Body of pancreas (tissue), 4 donors: ENCODE data around the gene VPS50. TPM values are rescaled to one million over a fixed set of nuclear protein-coding genes. Genes with fewer than 3 reads are reported as not detected.
"Not testable (repeated sequence)": the region's sequence is repeated elsewhere in the genome, so short reads cannot be mapped to it uniquely, and the experiment has no call there.

ENCODE experiments used
- ATAC-seq: fragments of 150-250 bp; one replicate; pipeline ENCODE4 v1.9.1; 2016
- DNase-seq, 4 donors: peaks; one replicate each; pipeline ENCODE4 v3.0.0-alpha.2; 2019
- H3K27ac ChIP-seq, 4 donors: fragments of 200-600 bp; sonication (generic); 1 replicate in 3 of 4; 2 replicates in 1 of 4; pipeline versions ENCODE4 v1.5.1 to v1.6.1; 2016 to 2019; ENCODE audit warnings: mild to moderate bottlenecking in 1 of 4, mixed read lengths in 1 of 4, moderate library complexity in 1 of 4
- H3K27me3 ChIP-seq, 2 donors: fragments of 200-600 bp; sonication (generic); one replicate each; pipeline ENCODE4 v1.6.0; 2016; ENCODE audit warnings: mild to moderate bottlenecking in 1 of 2
- H3K36me3 ChIP-seq, 2 donors: fragments of 200-600 bp; sonication (generic); replicated peaks in 1 of 2; 2 replicates each; pipeline ENCODE4 v1.5.1; 2016; ENCODE audit warnings: low read depth in 2 of 2; ENCODE audit not compliant: insufficient read depth in 1 of 2
- H3K4me1 ChIP-seq: fragments of 200-600 bp; sonication (generic); one replicate; pipeline ENCODE4 v1.6.0; 2016
- H3K4me3 ChIP-seq, 2 donors: fragments of 200-600 bp; sonication (generic); 1 replicate in 1 of 2; 2 replicates in 1 of 2; pipeline ENCODE4 v1.5.1; 2016 to 2019
- H3K9me3 ChIP-seq, 3 donors: fragments of 200-600 bp; sonication (generic); 1 replicate in 2 of 3; 2 replicates in 1 of 3; pipeline ENCODE4 v1.5.1; 2016
- POLR2A ChIP-seq, 3 donors: fragments of 450-650 bp; IDR thresholded peaks; one replicate each; pipeline ENCODE4 v1.6.1; 2016; ENCODE audit warnings: antibody characterized with exemption in 3 of 3, mild to moderate bottlenecking in 2 of 3
- WGBS, 2 donors: methylation state at CpG; one replicate each; pipeline ENCODE4 v1.1.5; 2017; 5-methylcytosine and 5-hydroxymethylcytosine counted together
- intact Hi-C: fragments of 100-400 bp; cut with DNase I; formaldehyde crosslinking; loops from one replicate; pipeline ENCODE4 v1.15.1; 2023
- total RNA-seq, 2 donors: library from RNA; depleted of rRNA; stranded (reverse); fragments of >200 nt; gene quantifications; one replicate each; pipeline ENCODE4 v1.1.0, GENCODE V29; 2016
- TF ChIP-seq, protein P1 (sequence below), 7 experiments: fragments of 450-650 bp in 4 of 7; fragments of 200-600 bp in 3 of 7; sonication (generic) in 3 of 7; IDR thresholded peaks; one replicate each; pipeline ENCODE4 v1.5.1; 2016 to 2019; ENCODE audit warnings: antibody characterized with exemption in 7 of 7

The VPS50 gene
- total RNA-seq, 2 donors from 2014 or later, result 9.6 to 28.3 TPM

DNA sequence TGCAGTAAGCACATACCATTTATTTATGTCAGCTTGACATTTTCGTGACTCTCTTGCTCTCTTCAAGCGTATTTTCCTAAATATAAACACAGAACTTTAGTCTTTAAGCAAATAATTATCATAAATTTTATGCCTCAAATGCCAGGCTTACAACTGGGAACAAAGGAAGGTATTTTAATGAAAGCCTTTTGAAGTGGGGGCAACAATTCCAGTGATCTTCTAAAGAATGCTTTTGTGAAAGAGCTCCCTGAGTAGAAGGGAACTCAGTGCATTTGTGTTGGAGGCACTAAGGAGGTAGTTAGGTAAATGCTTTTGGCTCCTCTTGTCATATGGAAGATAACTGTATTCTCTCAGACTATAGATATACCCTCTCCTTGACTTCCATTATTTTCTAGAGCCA, 104.9 kb downstream of the VPS50 start:
- ATAC-seq (no peak), DNase-seq (no peak)
- Histone ChIP-seq H3K27ac (no peak overlapping the region), H3K36me3 (peaks cover 0 to 5% of the 10 kb centered on the region in 2 donors), H3K4me3 (no peak overlapping the region), H3K27me3 (no peaks in the 10 kb centered on the region), H3K9me3 (no peaks in the 10 kb centered on the region), H3K4me1 (no peaks in the 10 kb centered on the region)
- 97% methylated on average over 2 of the region's 2 CpGs for WGBS, 2 donors
- intact Hi-C loops, result no loop called here
- TF ChIP-seq, protein P1, sequence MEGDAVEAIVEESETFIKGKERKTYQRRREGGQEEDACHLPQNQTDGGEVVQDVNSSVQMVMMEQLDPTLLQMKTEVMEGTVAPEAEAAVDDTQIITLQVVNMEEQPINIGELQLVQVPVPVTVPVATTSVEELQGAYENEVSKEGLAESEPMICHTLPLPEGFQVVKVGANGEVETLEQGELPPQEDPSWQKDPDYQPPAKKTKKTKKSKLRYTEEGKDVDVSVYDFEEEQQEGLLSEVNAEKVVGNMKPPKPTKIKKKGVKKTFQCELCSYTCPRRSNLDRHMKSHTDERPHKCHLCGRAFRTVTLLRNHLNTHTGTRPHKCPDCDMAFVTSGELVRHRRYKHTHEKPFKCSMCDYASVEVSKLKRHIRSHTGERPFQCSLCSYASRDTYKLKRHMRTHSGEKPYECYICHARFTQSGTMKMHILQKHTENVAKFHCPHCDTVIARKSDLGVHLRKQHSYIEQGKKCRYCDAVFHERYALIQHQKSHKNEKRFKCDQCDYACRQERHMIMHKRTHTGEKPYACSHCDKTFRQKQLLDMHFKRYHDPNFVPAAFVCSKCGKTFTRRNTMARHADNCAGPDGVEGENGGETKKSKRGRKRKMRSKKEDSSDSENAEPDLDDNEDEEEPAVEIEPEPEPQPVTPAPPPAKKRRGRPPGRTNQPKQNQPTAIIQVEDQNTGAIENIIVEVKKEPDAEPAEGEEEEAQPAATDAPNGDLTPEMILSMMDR (IDR thresholded peaks at IDR 0.05), result no peak
- TF ChIP-seq POLR2A (IDR thresholded peaks at IDR 0.05), result no peak

DNA sequence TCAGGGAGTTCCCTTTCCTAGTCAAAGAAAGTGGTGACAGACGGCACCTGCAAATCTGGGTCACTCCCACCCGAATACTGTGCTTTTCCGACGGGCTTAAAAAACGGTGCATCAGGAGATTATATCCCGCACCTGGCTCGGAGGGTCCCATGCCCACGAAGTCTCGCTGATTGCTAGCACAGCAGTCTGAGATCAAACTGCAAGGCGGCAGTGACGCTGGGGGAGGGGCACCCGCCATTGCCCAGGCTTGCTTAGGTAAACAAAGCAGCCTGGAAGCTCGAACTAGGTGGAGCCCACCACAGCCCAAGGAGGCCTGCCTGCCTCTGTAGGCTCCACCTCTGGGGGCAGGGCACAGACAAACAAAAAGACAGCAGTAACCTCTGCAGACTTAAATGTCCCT, 110.0 kb downstream of the VPS50 start:
- 94 to 95% methylated on average over 7 to 13 of the region's 13 CpGs for WGBS, 2 donors
- ATAC-seq, H3K27me3 ChIP-seq, intact Hi-C loops, H3K4me1 ChIP-seq, DNase-seq, H3K36me3 ChIP-seq, H3K9me3 ChIP-seq, H3K27ac ChIP-seq, H3K4me3 ChIP-seq: not testable (repeated sequence)

DNA sequence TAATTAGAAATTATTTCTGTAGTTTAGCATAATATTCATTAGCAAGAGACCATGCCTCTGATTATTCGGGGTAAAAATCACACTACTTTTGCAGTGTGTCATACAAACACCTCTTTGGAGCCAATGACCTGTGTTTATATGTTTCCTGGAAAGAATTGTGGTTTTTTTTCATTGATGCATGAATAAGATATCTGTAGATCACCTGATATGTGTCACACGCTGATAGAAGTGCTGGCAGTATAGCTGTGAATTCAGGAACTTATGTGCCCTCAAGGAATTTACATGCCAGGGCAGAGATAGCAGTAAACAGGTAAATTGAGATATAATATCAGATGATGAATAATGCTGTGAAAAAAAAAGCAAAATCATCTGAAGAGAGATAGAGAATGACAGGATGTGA, 118.2 kb downstream of the VPS50 start:
- 92 to 93% methylated on average over 2 of the region's 2 CpGs for WGBS, 2 donors
- no peak for ATAC-seq

DNA sequence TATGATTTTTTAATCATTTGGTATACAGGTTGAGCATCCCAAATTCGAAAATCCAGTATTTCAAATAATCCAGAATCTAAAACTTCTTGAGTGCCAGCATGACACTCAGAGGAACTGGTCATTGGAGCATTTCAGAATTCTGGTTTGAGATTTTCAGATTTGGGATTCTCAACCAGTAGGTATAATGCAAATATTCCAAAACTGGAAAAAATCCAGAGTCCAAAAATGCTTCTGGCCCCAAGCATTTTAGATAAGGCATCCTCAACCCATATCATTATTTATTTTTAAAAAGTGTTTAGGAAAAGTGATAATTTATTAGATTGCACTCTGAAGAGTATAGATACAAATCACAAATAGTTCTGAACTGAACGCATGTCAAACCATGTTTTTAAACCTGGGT, 120.7 kb downstream of the VPS50 start:
- TF ChIP-seq, protein P1 (IDR thresholded peaks at IDR 0.05), result no peak
- TF ChIP-seq POLR2A (IDR thresholded peaks at IDR 0.05), result no peak
- Histone ChIP-seq H3K36me3 (no peaks in the 10 kb centered on the region), H3K27me3 (no peaks in the 10 kb centered on the region), H3K9me3 (no peaks in the 10 kb centered on the region), H3K4me3 (no peak overlapping the region), H3K27ac (no peak overlapping the region), H3K4me1 (no peaks in the 10 kb centered on the region)
- no peak for ATAC-seq
- DNase-seq, result no peak
- intact Hi-C loops, result no loop called here
- 83 to 87% methylated on average over 2 of the region's 2 CpGs for WGBS, 2 donors

More for the DNA sequence above, 118.2 kb downstream of the VPS50 start:
- no peaks in the 10 kb centered on the region for H3K9me3 ChIP-seq
- H3K36me3 ChIP-seq, result no peaks in the 10 kb centered on the region
- no peak for DNase-seq
- intact Hi-C loops, result no loop called here
- TF ChIP-seq, protein P1 (IDR thresholded peaks at IDR 0.05), result no peak
- no peak for TF ChIP-seq POLR2A (IDR thresholded peaks at IDR 0.05)
- H3K4me1 ChIP-seq, result no peaks in the 10 kb centered on the region
- no peak overlapping the region for H3K4me3 ChIP-seq
- H3K27me3 ChIP-seq, result no peaks in the 10 kb centered on the region
- no peak overlapping the region for H3K27ac ChIP-seq

DNA sequence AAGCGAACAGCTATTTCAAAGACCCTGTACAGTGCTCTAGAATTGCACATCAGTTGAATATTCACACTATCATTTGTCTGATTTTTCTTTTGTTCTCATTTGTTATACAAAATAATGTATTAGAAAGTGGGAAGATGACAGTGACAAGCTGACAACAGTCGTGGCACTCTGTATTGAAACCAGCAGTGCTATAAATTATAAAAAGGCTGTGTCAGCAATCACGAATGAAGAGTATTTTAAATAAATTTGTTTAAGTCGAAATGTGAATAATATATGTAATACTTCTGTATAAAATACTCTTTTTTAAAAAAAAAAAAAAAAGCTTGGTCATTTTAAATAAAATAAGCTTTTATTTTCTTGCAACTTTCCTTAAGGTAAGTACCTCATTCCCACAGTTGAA, 122.6 kb downstream of the VPS50 start:
- no peaks in the 10 kb centered on the region for H3K36me3 ChIP-seq
- H3K4me1 ChIP-seq, result no peaks in the 10 kb centered on the region
- H3K9me3 ChIP-seq, result no peaks in the 10 kb centered on the region
- ATAC-seq (no peak), DNase-seq (no peak)
- intact Hi-C loops, result no loop called here
- H3K27ac ChIP-seq, result no peak overlapping the region
- TF ChIP-seq POLR2A (IDR thresholded peaks at IDR 0.05), result no peak
- WGBS, 2 donors, result 88 to 94% methylated on average over 4 of the region's 4 CpGs
- H3K27me3 ChIP-seq, result no peaks in the 10 kb centered on the region
- no peak overlapping the region for H3K4me3 ChIP-seq

DNA sequence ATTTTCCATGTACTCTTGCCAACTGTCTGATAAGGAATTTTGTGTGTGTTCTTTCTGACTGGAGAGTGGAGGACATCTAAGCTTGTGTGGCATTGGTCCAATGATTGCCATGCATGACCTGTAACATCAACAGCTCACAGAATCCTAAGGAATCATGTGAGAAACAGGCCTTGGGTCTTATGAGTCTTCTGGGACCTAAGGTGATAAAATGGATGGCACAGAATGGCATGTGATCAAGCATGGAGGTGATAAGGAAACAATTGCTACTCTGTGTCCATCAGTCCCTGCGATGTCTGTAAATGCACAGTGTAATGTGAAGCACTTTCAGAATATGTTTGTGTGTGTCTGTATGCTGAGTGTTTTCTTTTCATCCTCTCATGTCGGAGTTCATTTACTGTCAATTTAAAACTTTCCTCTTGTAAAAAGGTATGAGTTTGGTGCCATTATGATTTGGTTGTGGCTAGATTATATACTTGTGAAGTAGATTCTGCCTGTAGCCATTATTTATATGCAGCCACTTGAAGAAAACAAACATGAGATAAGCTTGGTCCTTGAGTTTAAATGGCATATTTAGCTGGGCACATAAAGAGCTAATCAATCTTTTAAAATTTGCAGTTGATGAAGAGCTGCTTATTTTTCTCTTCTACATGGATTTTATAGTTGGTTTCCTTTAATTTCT, 127.5 kb downstream of the VPS50 start:
- H3K9me3 ChIP-seq, result no peaks in the 10 kb centered on the region
- TF ChIP-seq, protein P1 (IDR thresholded peaks at IDR 0.05), result no peak
- TF ChIP-seq POLR2A (IDR thresholded peaks at IDR 0.05), result no peak
- 94 to 95% methylated on average over 2 of the region's 2 CpGs for WGBS, 2 donors
- H3K27ac ChIP-seq, result no peak overlapping the region
- ATAC-seq, result no peak
- no peaks in the 10 kb centered on the region for H3K27me3 ChIP-seq
- H3K36me3 ChIP-seq, result no peaks in the 10 kb centered on the region
- no peaks in the 10 kb centered on the region for H3K4me1 ChIP-seq
- DNase-seq, result no peak
- H3K4me3 ChIP-seq, result no peak overlapping the region
- intact Hi-C loops, result no loop called here
